ENCODE results near the gene RCC1.

RCC1 gene

GRCh38 chr1:28560886-28561285 lies 55.0 kb downstream of the RCC1 start:
- Histone ChIP-seq H2AFZ (no peak overlapping the region), H3K4me1 (no peaks in the 10 kb centered on the region), H3K79me2 (no peaks in the 10 kb centered on the region), H3K9ac (no peak overlapping the region), H3K27ac (no peak overlapping the region), H3K36me3 (ENCODE audit: control insufficient read depth, insufficient read depth, low read length) (no peaks in the 10 kb centered on the region), H3K9me3 (ENCODE audit: control insufficient read depth, low read length) (no peaks in the 10 kb centered on the region), H3K4me3 (ENCODE audit: low read depth, low read length) (no peak overlapping the region), H3K27me3 (ENCODE audit: control insufficient read depth, insufficient read depth, low read length) (no peaks in the 10 kb centered on the region), H3K4me2 (ENCODE audit: low read length) (no peak overlapping the region)
- TF ChIP-seq CTCF (IDR thresholded peaks at IDR 0.05), result no peak

GRCh38 chr1:28564310-28564709 lies 58.5 kb downstream of the RCC1 start:
- TF ChIP-seq CTCF (IDR thresholded peaks at IDR 0.05), result no peak
- H3K4me1 ChIP-seq, result no peaks in the 10 kb centered on the region
- H3K4me2 ChIP-seq (ENCODE audit: low read length), result no peak overlapping the region
- H3K36me3 ChIP-seq (ENCODE audit: control insufficient read depth, insufficient read depth, low read length), result no peaks in the 10 kb centered on the region
- no peak overlapping the region for H3K9ac ChIP-seq
- no peak overlapping the region for H3K27ac ChIP-seq
- no peaks in the 10 kb centered on the region for H3K9me3 ChIP-seq (ENCODE audit: control insufficient read depth, low read length)
- H2AFZ ChIP-seq, result no peak overlapping the region
- no peaks in the 10 kb centered on the region for H3K27me3 ChIP-seq (ENCODE audit: control insufficient read depth, insufficient read depth, low read length)
- H3K4me3 ChIP-seq (ENCODE audit: low read depth, low read length), result no peak overlapping the region
- no peaks in the 10 kb centered on the region for H3K79me2 ChIP-seq

- H3K36me3 ChIP-seq (ENCODE audit: control insufficient read depth, insufficient read depth, low read length), result no peaks in the 10 kb centered on the region
- no peaks in the 10 kb centered on the region for H3K4me1 ChIP-seq
- no peaks in the 10 kb centered on the region for H3K79me2 ChIP-seq
- TF ChIP-seq CTCF (IDR thresholded peaks at IDR 0.05), result no peak
- no peak overlapping the region for H3K27ac ChIP-seq
- no peak overlapping the region for H3K4me2 ChIP-seq (ENCODE audit: low read length)
- H3K9ac ChIP-seq, result no peak overlapping the region
- no peaks in the 10 kb centered on the region for H3K9me3 ChIP-seq (ENCODE audit: control insufficient read depth, low read length)
- H2AFZ ChIP-seq, result no peak overlapping the region
- no peaks in the 10 kb centered on the region for H3K27me3 ChIP-seq (ENCODE audit: control insufficient read depth, insufficient read depth, low read length)
- no peak overlapping the region for H3K4me3 ChIP-seq (ENCODE audit: low read depth, low read length)
Measured at GRCh38 chr1:28565040-28565439, 59.2 kb downstream of the RCC1 start.

GRCh38 chr1:28565726-28566125 lies 59.9 kb downstream of the RCC1 start:
- Histone ChIP-seq H3K9ac (no peak overlapping the region), H3K4me1 (no peaks in the 10 kb centered on the region), H3K4me2 (ENCODE audit: low read length) (no peak overlapping the region), H3K27me3 (ENCODE audit: control insufficient read depth, insufficient read depth, low read length) (no peaks in the 10 kb centered on the region), H3K79me2 (no peaks in the 10 kb centered on the region), H2AFZ (no peak overlapping the region), H3K4me3 (ENCODE audit: low read depth, low read length) (no peak overlapping the region), H3K9me3 (ENCODE audit: control insufficient read depth, low read length) (no peaks in the 10 kb centered on the region), H3K36me3 (ENCODE audit: control insufficient read depth, insufficient read depth, low read length) (no peaks in the 10 kb centered on the region), H3K27ac (no peak overlapping the region)
- no peak for TF ChIP-seq CTCF (IDR thresholded peaks at IDR 0.05)

- Histone ChIP-seq H3K4me2 (ENCODE audit: low read length) (no peak overlapping the region), H3K4me1 (no peaks in the 10 kb centered on the region), H3K27ac (no peak overlapping the region), H3K9ac (no peak overlapping the region), H3K27me3 (ENCODE audit: control insufficient read depth, insufficient read depth, low read length) (no peaks in the 10 kb centered on the region), H3K4me3 (ENCODE audit: low read depth, low read length) (no peak overlapping the region), H3K9me3 (ENCODE audit: control insufficient read depth, low read length) (no peaks in the 10 kb centered on the region), H3K36me3 (ENCODE audit: control insufficient read depth, insufficient read depth, low read length) (no peaks in the 10 kb centered on the region), H2AFZ (no peak overlapping the region), H3K79me2 (no peaks in the 10 kb centered on the region)
- TF ChIP-seq CTCF (IDR thresholded peaks at IDR 0.05), result no peak
Measured at GRCh38 chr1:28566931-28567330, 61.1 kb downstream of the RCC1 start.
